Activated CD8-positive, alpha-beta T cell treated with anti-CD3 and anti-CD28 coated beads for 36 hours (primary cell): ENCODE data around the gene CCNQ. TPM values are rescaled to one million over a fixed set of nuclear protein-coding genes. Genes with fewer than 3 reads are reported as not detected.

Experiments
- ATAC-seq: fragments of 200-7000 bp; cut with Tn5 transposase; one replicate; pipeline ENCODE4 v1.10.0; 2021; ENCODE audit warnings: mild to moderate bottlenecking, moderate library complexity
- CTCF ChIA-PET: fragments of 350-600 bp; sonication (Branson Sonifier 250); formaldehyde crosslinking; loops from one replicate; lab custom pipeline; 2021; ENCODE audit warnings: antibody characterized with exemption; lab: Charles Lee
- POLR2A ChIA-PET: fragments of 350-600 bp; sonication (Branson Sonifier 250); formaldehyde crosslinking; loops from one replicate; lab custom pipeline; 2021; ENCODE audit warnings: antibody characterized with exemption; lab: Charles Lee
- DNase-seq: peaks from one replicate; pipeline ENCODE4 v3.0.0-alpha.2; 2020
- H3K27ac Mint-ChIP-seq: one replicate; pipeline ENCODE4 v1.8.0; 2021; ENCODE audit warnings: mild to moderate bottlenecking, mixed read lengths
- H3K27me3 Mint-ChIP-seq: one replicate; pipeline ENCODE4 v1.8.0; 2021; ENCODE audit warnings: mixed read lengths
- H3K36me3 Mint-ChIP-seq: one replicate; pipeline ENCODE4 v1.8.0; 2021; ENCODE audit warnings: low read depth, mixed read lengths
- H3K4me1 Mint-ChIP-seq: one replicate; pipeline ENCODE4 v1.8.0; 2021; ENCODE audit warnings: low read depth, mixed read lengths
- H3K4me3 Mint-ChIP-seq: one replicate; pipeline ENCODE4 v1.8.0; 2021; ENCODE audit warnings: mild to moderate bottlenecking, moderate library complexity, mixed read lengths
- H3K9me3 Mint-ChIP-seq: one replicate; pipeline ENCODE4 v1.8.0; 2021; ENCODE audit warnings: mixed read lengths
- CTCF ChIP-seq: fragments of 200-600 bp; IDR thresholded peaks from one replicate; pipeline ENCODE4 v1.8.0; 2022; ENCODE audit warnings: antibody characterized with exemption, mild to moderate bottlenecking
- intact Hi-C: fragments of 100-400 bp; cut with micrococcal nuclease; formaldehyde crosslinking; loops from one replicate; pipeline ENCODE4 v1.10.0; 2022
- total RNA-seq, 2 experiments: library from RNA; stranded (reverse); gene quantifications; one replicate each; pipeline ENCODE4 v1.2.3, GENCODE V29; 2021

Gene CCNQ
- total RNA-seq, 2 experiments from 2014 or later = 18.5 to 21.3 TPM

GRCh38 chrX:153642051-153642654, 43.2 kb upstream of the CCNQ start:
- no peak for TF ChIP-seq CTCF
- H3K4me1 Mint-ChIP-seq = peaks cover 5% of the 10 kb centered on the region
- POLR2A ChIA-PET = no interaction called here
- no peak overlapping the region for H3K27ac Mint-ChIP-seq
- H3K36me3 Mint-ChIP-seq = no peaks in the 10 kb centered on the region
- DNase-seq (no peak), ATAC-seq (peak; percentile 22)
- no peak overlapping the region for H3K4me3 Mint-ChIP-seq
- CTCF ChIA-PET = interaction anchor here (2.0 kb wide), 1 partner anchor 10 kb away, joined by 5 read pairs; no protein-coding TSS in a partner anchor
- intact Hi-C loops = no loop called here
- no peaks in the 10 kb centered on the region for H3K9me3 Mint-ChIP-seq
- H3K27me3 Mint-ChIP-seq = peaks cover 37% of the 10 kb centered on the region

GRCh38 chrX:153641627-153642026, 42.7 kb upstream of the CCNQ start:
- no peak for TF ChIP-seq CTCF
- Mint-ChIP-seq H3K9me3 (no peaks in the 10 kb centered on the region), H3K27ac (no peak overlapping the region), H3K4me3 (no peak overlapping the region), H3K4me1 (peaks cover 5% of the 10 kb centered on the region), H3K27me3 (peaks cover 37% of the 10 kb centered on the region), H3K36me3 (no peaks in the 10 kb centered on the region)
- DNase-seq (no peak), ATAC-seq (no peak)
- ChIA-PET CTCF (interaction anchor here (0.9 to 2.0 kb wide), 2 partner anchors 10 to 102 kb away, joined by 3 to 5 read pairs; no protein-coding TSS in a partner anchor), POLR2A (no interaction called here)
- intact Hi-C loops = no loop called here

GRCh38 chrX:153640736-153641575, 42.0 kb upstream of the CCNQ start:
- DNase-seq (no peak), ATAC-seq (no peak)
- intact Hi-C loops = no loop called here
- Mint-ChIP-seq H3K27ac (no peak overlapping the region), H3K4me1 (peaks cover 5% of the 10 kb centered on the region), H3K9me3 (no peaks in the 10 kb centered on the region), H3K4me3 (no peak overlapping the region), H3K36me3 (no peaks in the 10 kb centered on the region), H3K27me3 (peaks cover 33% of the 10 kb centered on the region)
- TF ChIP-seq CTCF = no peak
- CTCF ChIA-PET = interaction anchor here (0.9 to 2.0 kb wide), 3 partner anchors 9 to 102 kb away, joined by 3 to 8 read pairs (median 5); no protein-coding TSS in a partner anchor
- POLR2A ChIA-PET = no interaction called here

- Mint-ChIP-seq H3K27ac (no peak overlapping the region), H3K36me3 (no peaks in the 10 kb centered on the region), H3K4me3 (no peak overlapping the region), H3K9me3 (no peaks in the 10 kb centered on the region), H3K27me3 (peaks cover 27% of the 10 kb centered on the region), H3K4me1 (peaks cover 5% of the 10 kb centered on the region)
- intact Hi-C loops = no loop called here
- DNase-seq = no peak
- POLR2A ChIA-PET = no interaction called here
- ATAC-seq = no peak
- no peak for TF ChIP-seq CTCF
- CTCF ChIA-PET = interaction anchor here (1.6 to 2.0 kb wide), 2 partner anchors 8 to 10 kb away, joined by 5 to 8 read pairs; no protein-coding TSS in a partner anchor
Measured at GRCh38 chrX:153640045-153640686, 41.2 kb upstream of the CCNQ start.
